ENCODE measurements around the gene TERB2.

- TF ChIP-seq CTCF (optimal IDR thresholded peaks at IDR 0.05 in 1 of 3, IDR thresholded peaks at IDR 0.05 in 1 of 3, conservative IDR thresholded peaks at IDR 0.05 in 1 of 3; ENCODE audit: extremely low read depth in 1 of 3, insufficient read depth in 2 of 3, low read length in 3 of 3) (no peak), EZH2 (IDR thresholded peaks at IDR 0.05; ENCODE audit: low read length) (no peak)
Measured at GRCh38 chr15:44971036-44971435, 14.5 kb downstream of the TERB2 start.
